ENCODE results near the gene DNASE1L1. TPM values are rescaled to one million over a fixed set of nuclear protein-coding genes. Genes with fewer than 3 reads are reported as not detected.

DNASE1L1 gene
- total and polyA plus RNA-seq, 2 donors (not counting 1 experiment from before 2014, with no cell fraction given): 24.6 to 49.2 TPM

GRCh38 chrX:154358829-154359228, 50.2 kb downstream of the DNASE1L1 start:
- Histone ChIP-seq H3K9me3 (ENCODE audit: control extremely low read depth in 1 of 3, control insufficient read depth in 2 of 3, insufficient read depth in 1 of 3, low read length in 2 of 3) (no peaks in the 10 kb centered on the region), H4K20me1 (ENCODE audit: control insufficient read depth, insufficient read depth, low read length, poor library complexity, severe bottlenecking) (peaks cover 73% of the 10 kb centered on the region), H3K9ac (ENCODE audit: low read length) (no peak overlapping the region), H3K27me3 (replicated peaks in 1 of 4; ENCODE audit: control extremely low read depth in 1 of 4, control insufficient read depth in 3 of 4, insufficient read depth in 4 of 4, low read length in 3 of 4) (no peaks in the 10 kb centered on the region), H2AFZ (ENCODE audit: insufficient read depth, low read depth, low read length, poor library complexity, severe bottlenecking) (no peak overlapping the region), H3K36me3 (replicated peaks in 1 of 2; ENCODE audit: control extremely low read depth in 1 of 2, control insufficient read depth in 1 of 2, extremely low read depth in 1 of 2, insufficient read depth in 2 of 2, low read length in 1 of 2) (peaks cover 0 to 81% of the 10 kb centered on the region in 2 experiments), H3K4me1 (ENCODE audit: control insufficient read depth in 2 of 2, insufficient read depth in 2 of 2, low read length in 2 of 2) (no peaks in the 10 kb centered on the region), H3K4me3 (ENCODE audit: control extremely low read depth in 1 of 5, extremely low read depth in 1 of 5, insufficient read depth in 1 of 5, low read depth in 2 of 5, low read length in 4 of 5) (no peak overlapping the region), H3K79me2 (ENCODE audit: control insufficient read depth, insufficient read depth, low read length) (peaks cover 31% of the 10 kb centered on the region), H3K4me2 (replicated peaks; ENCODE audit: low read depth, low read length, poor library complexity, severe bottlenecking) (no peak overlapping the region), H3K27ac (ENCODE audit: low read length in 2 of 2) (no peak overlapping the region)
- Mint-ChIP-seq H3K27me3 (no peaks in the 10 kb centered on the region), H3K27ac (no peak overlapping the region), H3K9me3 (ENCODE audit: insufficient read depth) (no peaks in the 10 kb centered on the region), H3K4me1 (peaks cover 4% of the 10 kb centered on the region), H3K4me3 (no peak overlapping the region)
- no peak for TF ChIP-seq EZH2 (IDR thresholded peaks at IDR 0.05; ENCODE audit: borderline replicate concordance, insufficient read depth, low read depth, low read length, poor library complexity, severe bottlenecking)
- TF ChIP-seq, protein P1, sequence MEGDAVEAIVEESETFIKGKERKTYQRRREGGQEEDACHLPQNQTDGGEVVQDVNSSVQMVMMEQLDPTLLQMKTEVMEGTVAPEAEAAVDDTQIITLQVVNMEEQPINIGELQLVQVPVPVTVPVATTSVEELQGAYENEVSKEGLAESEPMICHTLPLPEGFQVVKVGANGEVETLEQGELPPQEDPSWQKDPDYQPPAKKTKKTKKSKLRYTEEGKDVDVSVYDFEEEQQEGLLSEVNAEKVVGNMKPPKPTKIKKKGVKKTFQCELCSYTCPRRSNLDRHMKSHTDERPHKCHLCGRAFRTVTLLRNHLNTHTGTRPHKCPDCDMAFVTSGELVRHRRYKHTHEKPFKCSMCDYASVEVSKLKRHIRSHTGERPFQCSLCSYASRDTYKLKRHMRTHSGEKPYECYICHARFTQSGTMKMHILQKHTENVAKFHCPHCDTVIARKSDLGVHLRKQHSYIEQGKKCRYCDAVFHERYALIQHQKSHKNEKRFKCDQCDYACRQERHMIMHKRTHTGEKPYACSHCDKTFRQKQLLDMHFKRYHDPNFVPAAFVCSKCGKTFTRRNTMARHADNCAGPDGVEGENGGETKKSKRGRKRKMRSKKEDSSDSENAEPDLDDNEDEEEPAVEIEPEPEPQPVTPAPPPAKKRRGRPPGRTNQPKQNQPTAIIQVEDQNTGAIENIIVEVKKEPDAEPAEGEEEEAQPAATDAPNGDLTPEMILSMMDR (IDR thresholded peaks at IDR 0.05): no peak
- POLR2A ChIA-PET: interaction anchor here (1.6 kb wide), 1 partner anchor 11 kb away, joined by 3 read pairs; no protein-coding TSS in a partner anchor
- CTCF ChIA-PET: no interaction called here
- ATAC-seq (ENCODE audit: low read depth) (no peak), DNase-seq (no peak)
- WGBS (ENCODE audit: insufficient coverage): 98% methylated on average over 5 of the region's 6 CpGs
- intact Hi-C loops (cut with micrococcal nuclease): no loop called here

DNA sequence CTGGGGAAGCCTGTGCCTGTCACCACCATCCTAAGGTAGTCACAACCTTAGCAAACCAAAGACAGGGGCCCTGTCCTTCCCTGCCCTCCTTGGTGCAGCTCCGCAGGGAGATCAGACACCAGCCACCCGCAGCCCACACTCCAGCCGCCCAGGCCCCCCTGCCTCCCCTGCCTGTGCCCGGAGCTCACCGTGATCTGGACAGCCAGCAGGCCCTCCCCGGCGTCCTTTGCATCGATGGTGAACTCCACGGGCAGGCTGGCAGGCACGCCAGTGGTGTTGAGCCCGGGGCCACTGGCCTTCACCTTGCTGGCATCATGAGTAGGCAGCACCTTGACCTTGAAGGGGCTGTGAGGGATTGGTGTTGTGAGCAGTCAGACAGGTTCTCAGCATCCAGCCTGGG, 51.0 kb downstream of the DNASE1L1 start:
- H3K4me1 Mint-ChIP-seq: peaks cover 6% of the 10 kb centered on the region
- H3K27me3 ChIP-seq (replicated peaks in 1 of 4; ENCODE audit: control extremely low read depth in 1 of 4, control insufficient read depth in 3 of 4, insufficient read depth in 4 of 4, low read length in 3 of 4): no peaks in the 10 kb centered on the region
- H3K27ac ChIP-seq (ENCODE audit: low read length in 2 of 2): no peak overlapping the region
- H3K36me3 ChIP-seq (replicated peaks in 1 of 2; ENCODE audit: control extremely low read depth in 1 of 2, control insufficient read depth in 1 of 2, extremely low read depth in 1 of 2, insufficient read depth in 2 of 2, low read length in 1 of 2): peaks cover 0 to 84% of the 10 kb centered on the region in 2 experiments
- 98% methylated on average over 9 of the region's 11 CpGs for WGBS (ENCODE audit: insufficient coverage)
- peaks cover 31% of the 10 kb centered on the region for H3K79me2 ChIP-seq (ENCODE audit: control insufficient read depth, insufficient read depth, low read length)
- no peak overlapping the region for H3K4me3 Mint-ChIP-seq
- ATAC-seq (ENCODE audit: low read depth) (no peak), DNase-seq (no peak)
- CTCF ChIA-PET: no interaction called here
- POLR2A ChIA-PET: interaction anchor here (1.6 kb wide), 1 partner anchor 11 kb away, joined by 3 read pairs; no protein-coding TSS in a partner anchor
- no peaks in the 10 kb centered on the region for H3K9me3 Mint-ChIP-seq (ENCODE audit: insufficient read depth)
- H3K4me3 ChIP-seq (ENCODE audit: control extremely low read depth in 1 of 5, extremely low read depth in 1 of 5, insufficient read depth in 1 of 5, low read depth in 2 of 5, low read length in 4 of 5): no peak overlapping the region
- no peak for TF ChIP-seq EZH2 (IDR thresholded peaks at IDR 0.05; ENCODE audit: borderline replicate concordance, insufficient read depth, low read depth, low read length, poor library complexity, severe bottlenecking)
- TF ChIP-seq, protein P1 (IDR thresholded peaks at IDR 0.05): no peak
- no peaks in the 10 kb centered on the region for H3K27me3 Mint-ChIP-seq
- H3K9ac ChIP-seq (ENCODE audit: low read length): no peak overlapping the region
- peaks cover 73% of the 10 kb centered on the region for H4K20me1 ChIP-seq (ENCODE audit: control insufficient read depth, insufficient read depth, low read length, poor library complexity, severe bottlenecking)
- intact Hi-C loops (cut with micrococcal nuclease): no loop called here
- H3K4me1 ChIP-seq (ENCODE audit: control insufficient read depth in 2 of 2, insufficient read depth in 2 of 2, low read length in 2 of 2): peaks cover 0 to 5% of the 10 kb centered on the region in 2 donors
- H3K4me2 ChIP-seq (replicated peaks; ENCODE audit: low read depth, low read length, poor library complexity, severe bottlenecking): no peak overlapping the region
- no peak overlapping the region for H3K27ac Mint-ChIP-seq
- no peaks in the 10 kb centered on the region for H3K9me3 ChIP-seq (ENCODE audit: control extremely low read depth in 1 of 3, control insufficient read depth in 2 of 3, insufficient read depth in 1 of 3, low read length in 2 of 3)
- no peak overlapping the region for H2AFZ ChIP-seq (ENCODE audit: insufficient read depth, low read depth, low read length, poor library complexity, severe bottlenecking)

All from B cell (primary cell).